ENCODE results near the gene LRIT3.

Gene LRIT3

GRCh38 chr4:109908731-109909130, 60.8 kb downstream of the LRIT3 start:
- DNase-seq (ENCODE audit: low spot score), result no peak

GRCh38 chr4:109910256-109910655, 62.3 kb downstream of the LRIT3 start:
- DNase-seq (ENCODE audit: low spot score), result no peak

GRCh38 chr4:109912706-109913595, 65.0 kb downstream of the LRIT3 start, which contains the start of gene EGF:
Gene EGF, plus strand, starts transcription at chr4:109912883. Its CDS starts 453 bp downstream, at chr4:109913336.
- no peak for DNase-seq (ENCODE audit: low spot score)

- no peak for DNase-seq (ENCODE audit: low spot score)
Measured at GRCh38 chr4:109913596-109914241, 65.8 kb downstream of the LRIT3 start.

GRCh38 chr4:109914322-109914721, 66.4 kb downstream of the LRIT3 start:
- DNase-seq (ENCODE audit: low spot score), result no peak

- DNase-seq (ENCODE audit: low spot score), result no peak
Measured at GRCh38 chr4:109915385-109916026, 67.6 kb downstream of the LRIT3 start.

- DNase-seq (ENCODE audit: low spot score), result no peak
Measured at GRCh38 chr4:109916027-109916409, 68.1 kb downstream of the LRIT3 start.

- peak; percentile 14 for DNase-seq (ENCODE audit: low spot score)
Measured at GRCh38 chr4:109921384-109921808, 73.5 kb downstream of the LRIT3 start.

Data from pons (tissue), 1 donor.